ENCODE data around the gene C3AR1. TPM values are rescaled to one million over a fixed set of nuclear protein-coding genes. Genes with fewer than 3 reads are reported as not detected.
A peak's percentile ranks its signal among the peaks of the same experiment; 100 is the strongest.

C3AR1 gene
- total and polyA plus RNA-seq, 2 of the 13 experiments (the other 11 are each of a cell fraction or from before 2014, with no cell fraction given) = not detected

DNA sequence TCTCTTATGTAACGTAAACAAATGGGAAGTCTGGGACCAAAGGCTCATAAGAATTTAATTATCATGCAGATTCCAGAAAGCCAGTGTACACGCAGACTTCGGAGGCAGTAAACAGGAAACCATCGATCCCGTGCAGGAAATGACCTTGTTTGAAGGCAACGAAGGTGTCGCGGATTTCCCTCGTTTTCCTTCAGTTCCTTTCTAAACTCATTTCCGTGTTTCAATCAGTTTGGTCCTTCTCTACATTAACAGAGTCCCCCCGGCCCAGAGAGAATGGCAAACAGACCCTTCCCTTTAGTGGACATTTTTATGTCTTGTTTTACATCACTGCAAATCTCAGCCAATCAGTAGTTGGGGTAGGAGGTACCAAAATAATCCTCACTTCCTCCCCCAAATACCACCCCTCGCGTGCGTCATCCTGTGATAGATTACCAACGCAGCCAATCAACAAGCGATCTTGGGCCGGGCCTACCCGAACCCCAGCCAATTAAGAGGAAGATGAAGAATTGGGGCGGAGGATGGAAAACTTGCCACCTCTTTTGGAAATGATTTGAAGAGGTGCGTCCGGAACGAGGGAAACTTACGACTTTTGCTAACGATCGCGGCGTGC, 39.8 kb downstream of the C3AR1 start (continued):
- TF ChIP-seq, protein P1, sequence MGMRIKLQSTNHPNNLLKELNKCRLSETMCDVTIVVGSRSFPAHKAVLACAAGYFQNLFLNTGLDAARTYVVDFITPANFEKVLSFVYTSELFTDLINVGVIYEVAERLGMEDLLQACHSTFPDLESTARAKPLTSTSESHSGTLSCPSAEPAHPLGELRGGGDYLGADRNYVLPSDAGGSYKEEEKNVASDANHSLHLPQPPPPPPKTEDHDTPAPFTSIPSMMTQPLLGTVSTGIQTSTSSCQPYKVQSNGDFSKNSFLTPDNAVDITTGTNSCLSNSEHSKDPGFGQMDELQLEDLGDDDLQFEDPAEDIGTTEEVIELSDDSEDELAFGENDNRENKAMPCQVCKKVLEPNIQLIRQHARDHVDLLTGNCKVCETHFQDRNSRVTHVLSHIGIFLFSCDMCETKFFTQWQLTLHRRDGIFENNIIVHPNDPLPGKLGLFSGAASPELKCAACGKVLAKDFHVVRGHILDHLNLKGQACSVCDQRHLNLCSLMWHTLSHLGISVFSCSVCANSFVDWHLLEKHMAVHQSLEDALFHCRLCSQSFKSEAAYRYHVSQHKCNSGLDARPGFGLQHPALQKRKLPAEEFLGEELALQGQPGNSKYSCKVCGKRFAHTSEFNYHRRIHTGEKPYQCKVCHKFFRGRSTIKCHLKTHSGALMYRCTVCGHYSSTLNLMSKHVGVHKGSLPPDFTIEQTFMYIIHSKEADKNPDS (CRISPR knock-in tag; IDR thresholded peaks at IDR 0.05) = no peak
- TF ChIP-seq, protein P2, sequence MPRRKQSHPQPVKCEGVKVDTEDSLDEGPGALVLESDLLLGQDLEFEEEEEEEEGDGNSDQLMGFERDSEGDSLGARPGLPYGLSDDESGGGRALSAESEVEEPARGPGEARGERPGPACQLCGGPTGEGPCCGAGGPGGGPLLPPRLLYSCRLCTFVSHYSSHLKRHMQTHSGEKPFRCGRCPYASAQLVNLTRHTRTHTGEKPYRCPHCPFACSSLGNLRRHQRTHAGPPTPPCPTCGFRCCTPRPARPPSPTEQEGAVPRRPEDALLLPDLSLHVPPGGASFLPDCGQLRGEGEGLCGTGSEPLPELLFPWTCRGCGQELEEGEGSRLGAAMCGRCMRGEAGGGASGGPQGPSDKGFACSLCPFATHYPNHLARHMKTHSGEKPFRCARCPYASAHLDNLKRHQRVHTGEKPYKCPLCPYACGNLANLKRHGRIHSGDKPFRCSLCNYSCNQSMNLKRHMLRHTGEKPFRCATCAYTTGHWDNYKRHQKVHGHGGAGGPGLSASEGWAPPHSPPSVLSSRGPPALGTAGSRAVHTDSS (CRISPR knock-in tag; conservative IDR thresholded peaks at IDR 0.05) = no peak
- TF ChIP-seq, protein P3, sequence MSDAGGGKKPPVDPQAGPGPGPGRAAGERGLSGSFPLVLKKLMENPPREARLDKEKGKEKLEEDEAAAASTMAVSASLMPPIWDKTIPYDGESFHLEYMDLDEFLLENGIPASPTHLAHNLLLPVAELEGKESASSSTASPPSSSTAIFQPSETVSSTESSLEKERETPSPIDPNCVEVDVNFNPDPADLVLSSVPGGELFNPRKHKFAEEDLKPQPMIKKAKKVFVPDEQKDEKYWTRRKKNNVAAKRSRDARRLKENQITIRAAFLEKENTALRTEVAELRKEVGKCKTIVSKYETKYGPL (CRISPR knock-in tag; IDR thresholded peaks at IDR 0.05) = no peak
- TF ChIP-seq, protein P4, sequence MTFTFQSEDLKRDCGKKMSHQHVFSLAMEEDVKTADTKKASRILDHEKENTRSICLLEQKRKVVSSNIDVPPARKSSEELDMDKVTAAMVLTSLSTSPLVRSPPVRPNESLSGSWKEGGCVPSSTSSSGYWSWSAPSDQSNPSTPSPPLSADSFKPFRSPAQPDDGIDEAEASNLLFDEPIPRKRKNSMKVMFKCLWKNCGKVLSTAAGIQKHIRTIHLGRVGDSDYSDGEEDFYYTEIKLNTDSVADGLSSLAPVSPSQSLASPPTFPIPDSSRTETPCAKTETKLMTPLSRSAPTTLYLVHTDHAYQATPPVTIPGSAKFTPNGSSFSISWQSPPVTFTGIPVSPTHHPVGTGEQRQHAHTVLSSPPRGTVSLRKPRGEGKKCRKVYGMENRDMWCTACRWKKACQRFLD (CRISPR knock-in tag; IDR thresholded peaks at IDR 0.05; ENCODE audit: borderline replicate concordance) = no peak
- TF ChIP-seq TEAD3 (CRISPR knock-in tag; optimal IDR thresholded peaks at IDR 0.05; ENCODE audit: borderline replicate concordance) = peak; percentile 4
- TF ChIP-seq, protein P5, sequence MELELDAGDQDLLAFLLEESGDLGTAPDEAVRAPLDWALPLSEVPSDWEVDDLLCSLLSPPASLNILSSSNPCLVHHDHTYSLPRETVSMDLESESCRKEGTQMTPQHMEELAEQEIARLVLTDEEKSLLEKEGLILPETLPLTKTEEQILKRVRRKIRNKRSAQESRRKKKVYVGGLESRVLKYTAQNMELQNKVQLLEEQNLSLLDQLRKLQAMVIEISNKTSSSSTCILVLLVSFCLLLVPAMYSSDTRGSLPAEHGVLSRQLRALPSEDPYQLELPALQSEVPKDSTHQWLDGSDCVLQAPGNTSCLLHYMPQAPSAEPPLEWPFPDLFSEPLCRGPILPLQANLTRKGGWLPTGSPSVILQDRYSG (CRISPR knock-in tag; IDR thresholded peaks at IDR 0.05) = no peak
- TF ChIP-seq BHLHE40 (IDR thresholded peaks at IDR 0.05; ENCODE audit: low read length) = no peak
- TF ChIP-seq ZNF703 (CRISPR knock-in tag; IDR thresholded peaks at IDR 0.05; ENCODE audit: borderline replicate concordance) = no peak
- no peak for TF ChIP-seq NR2F1 (CRISPR knock-in tag; IDR thresholded peaks at IDR 0.05)
- TF ChIP-seq ARNT (IDR thresholded peaks at IDR 0.05) = no peak
- TF ChIP-seq, protein P6, sequence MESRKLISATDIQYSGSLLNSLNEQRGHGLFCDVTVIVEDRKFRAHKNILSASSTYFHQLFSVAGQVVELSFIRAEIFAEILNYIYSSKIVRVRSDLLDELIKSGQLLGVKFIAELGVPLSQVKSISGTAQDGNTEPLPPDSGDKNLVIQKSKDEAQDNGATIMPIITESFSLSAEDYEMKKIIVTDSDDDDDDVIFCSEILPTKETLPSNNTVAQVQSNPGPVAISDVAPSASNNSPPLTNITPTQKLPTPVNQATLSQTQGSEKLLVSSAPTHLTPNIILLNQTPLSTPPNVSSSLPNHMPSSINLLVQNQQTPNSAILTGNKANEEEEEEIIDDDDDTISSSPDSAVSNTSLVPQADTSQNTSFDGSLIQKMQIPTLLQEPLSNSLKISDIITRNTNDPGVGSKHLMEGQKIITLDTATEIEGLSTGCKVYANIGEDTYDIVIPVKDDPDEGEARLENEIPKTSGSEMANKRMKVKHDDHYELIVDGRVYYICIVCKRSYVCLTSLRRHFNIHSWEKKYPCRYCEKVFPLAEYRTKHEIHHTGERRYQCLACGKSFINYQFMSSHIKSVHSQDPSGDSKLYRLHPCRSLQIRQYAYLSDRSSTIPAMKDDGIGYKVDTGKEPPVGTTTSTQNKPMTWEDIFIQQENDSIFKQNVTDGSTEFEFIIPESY (CRISPR knock-in tag; IDR thresholded peaks at IDR 0.05) = no peak
- no peak for TF ChIP-seq ZNF441 (CRISPR knock-in tag; IDR thresholded peaks at IDR 0.05; ENCODE audit: borderline replicate concordance)
- TF ChIP-seq FOXM1 (CRISPR knock-in tag; IDR thresholded peaks at IDR 0.05) = no peak
- no peak for TF ChIP-seq GATAD2A (CRISPR knock-in tag; IDR thresholded peaks at IDR 0.05)
- TF ChIP-seq, protein P7, sequence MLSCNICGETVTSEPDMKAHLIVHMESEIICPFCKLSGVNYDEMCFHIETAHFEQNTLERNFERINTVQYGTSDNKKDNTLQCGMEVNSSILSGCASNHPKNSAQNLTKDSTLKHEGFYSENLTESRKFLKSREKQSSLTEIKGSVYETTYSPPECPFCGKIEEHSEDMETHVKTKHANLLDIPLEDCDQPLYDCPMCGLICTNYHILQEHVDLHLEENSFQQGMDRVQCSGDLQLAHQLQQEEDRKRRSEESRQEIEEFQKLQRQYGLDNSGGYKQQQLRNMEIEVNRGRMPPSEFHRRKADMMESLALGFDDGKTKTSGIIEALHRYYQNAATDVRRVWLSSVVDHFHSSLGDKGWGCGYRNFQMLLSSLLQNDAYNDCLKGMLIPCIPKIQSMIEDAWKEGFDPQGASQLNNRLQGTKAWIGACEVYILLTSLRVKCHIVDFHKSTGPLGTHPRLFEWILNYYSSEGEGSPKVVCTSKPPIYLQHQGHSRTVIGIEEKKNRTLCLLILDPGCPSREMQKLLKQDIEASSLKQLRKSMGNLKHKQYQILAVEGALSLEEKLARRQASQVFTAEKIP (CRISPR knock-in tag; IDR thresholded peaks at IDR 0.05; ENCODE audit: borderline replicate concordance) = no peak
- TF ChIP-seq, protein P8, sequence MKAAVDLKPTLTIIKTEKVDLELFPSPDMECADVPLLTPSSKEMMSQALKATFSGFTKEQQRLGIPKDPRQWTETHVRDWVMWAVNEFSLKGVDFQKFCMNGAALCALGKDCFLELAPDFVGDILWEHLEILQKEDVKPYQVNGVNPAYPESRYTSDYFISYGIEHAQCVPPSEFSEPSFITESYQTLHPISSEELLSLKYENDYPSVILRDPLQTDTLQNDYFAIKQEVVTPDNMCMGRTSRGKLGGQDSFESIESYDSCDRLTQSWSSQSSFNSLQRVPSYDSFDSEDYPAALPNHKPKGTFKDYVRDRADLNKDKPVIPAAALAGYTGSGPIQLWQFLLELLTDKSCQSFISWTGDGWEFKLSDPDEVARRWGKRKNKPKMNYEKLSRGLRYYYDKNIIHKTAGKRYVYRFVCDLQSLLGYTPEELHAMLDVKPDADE (CRISPR knock-in tag; IDR thresholded peaks at IDR 0.05) = 0 out of 2 replicates have a peak, but pooled peaks have one; percentile 8
- TF ChIP-seq ZNF224 (CRISPR knock-in tag; IDR thresholded peaks at IDR 0.05) = no peak
- TF ChIP-seq ZNF30 (CRISPR knock-in tag; IDR thresholded peaks at IDR 0.05) = no peak

Measured in HepG2 (cell line).